HCT116 (cell line): Measurements from ENCODE around the gene SF3B1.

Experiments used
- EZH2 ChIP-seq: fragments of 200-600 bp; sonication (generic); IDR thresholded peaks from 2 replicates; pipeline ENCODE4 v1.6.1; 2017; ENCODE audit warnings: antibody characterized with exemption, mixed run types
- JUND ChIP-seq: IDR thresholded peaks from 2 replicates; pipeline ENCODE4 v1.6.1; 2012
- POLR2A ChIP-seq: IDR thresholded peaks from 2 replicates; pipeline ENCODE4 v1.7.0; 2011; ENCODE audit warnings: borderline replicate concordance; ENCODE audit not compliant: insufficient read depth, insufficient read length; ENCODE audit errors: extremely low read depth
- POLR2AphosphoS5 ChIP-seq: IDR thresholded peaks from 2 replicates; pipeline ENCODE4 v1.6.1; 2011; ENCODE audit warnings: mild to moderate bottlenecking, low read depth, low read length, moderate library complexity
- RAD21 ChIP-seq: IDR thresholded peaks from 2 replicates; pipeline ENCODE4 v1.6.1; 2012; ENCODE audit warnings: low read depth, mild to moderate bottlenecking
- SIN3A ChIP-seq: IDR thresholded peaks from 2 replicates; pipeline ENCODE4 v1.6.1; 2012; ENCODE audit warnings: low read depth
- SP1 ChIP-seq: IDR thresholded peaks from 2 replicates; pipeline ENCODE4 v1.6.1; 2012; ENCODE audit warnings: low read depth
- SRF ChIP-seq: IDR thresholded peaks from 2 replicates; pipeline ENCODE4 v1.6.1; 2012; ENCODE audit warnings: low read depth
- TCF7L2 ChIP-seq: IDR thresholded peaks from 2 replicates; pipeline ENCODE4 v1.7.0; 2011; ENCODE audit warnings: borderline replicate concordance, inconsistent platforms; ENCODE audit not compliant: insufficient read depth, insufficient read length; ENCODE audit errors: extremely low read depth
- TF ChIP-seq, protein P1 (sequence below): IDR thresholded peaks from 2 replicates; pipeline ENCODE4 v1.6.1; 2012
- TF ChIP-seq, protein P2 (sequence below), 3 experiments: fragments of 200-600 bp in 1 of 3; sonication (generic) in 1 of 3; IDR thresholded peaks in 2 of 3; conservative IDR thresholded peaks in 1 of 3; 2 replicates each; pipeline ENCODE4 v1.5.1; 2012 to 2017; ENCODE audit warnings: low read depth in 2 of 3, low read length in 2 of 3, antibody characterized with exemption in 1 of 3, borderline replicate concordance in 1 of 3, control low read depth in 1 of 3, mild to moderate bottlenecking in 1 of 3, mixed read lengths in 1 of 3, mixed run types in 1 of 3, moderate library complexity in 1 of 3; ENCODE audit not compliant: insufficient read depth in 1 of 3
- TF ChIP-seq, protein P3 (sequence below): IDR thresholded peaks from 2 replicates; pipeline ENCODE4 v1.6.1; 2011; ENCODE audit warnings: mild to moderate bottlenecking, low read length, moderate library complexity; ENCODE audit not compliant: insufficient replicate concordance; ENCODE audit errors: extremely low read depth

DNA sequence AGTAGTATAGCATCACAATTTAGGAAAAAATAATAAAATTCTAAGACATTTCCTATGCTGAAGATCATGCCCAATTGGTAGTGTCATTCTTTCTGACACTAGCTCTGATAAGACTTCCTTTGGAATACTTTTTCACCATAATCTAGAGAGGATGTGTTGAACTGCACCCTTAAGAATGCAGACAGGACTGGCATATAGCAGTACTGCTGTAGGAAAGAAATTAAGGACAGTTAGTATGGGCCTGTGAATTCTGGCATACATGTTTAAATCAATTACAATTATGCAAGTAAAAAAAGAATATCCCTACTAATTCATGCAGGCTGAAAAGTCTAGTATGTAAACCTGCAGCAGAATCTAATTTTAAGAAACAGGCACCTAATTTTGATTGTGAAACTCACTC, 15.4 kb downstream of the SF3B1 start:
- TF ChIP-seq, protein P1, sequence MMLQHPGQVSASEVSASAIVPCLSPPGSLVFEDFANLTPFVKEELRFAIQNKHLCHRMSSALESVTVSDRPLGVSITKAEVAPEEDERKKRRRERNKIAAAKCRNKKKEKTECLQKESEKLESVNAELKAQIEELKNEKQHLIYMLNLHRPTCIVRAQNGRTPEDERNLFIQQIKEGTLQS = no peak
- no peak for TF ChIP-seq JUND
- TF ChIP-seq, protein P2, sequence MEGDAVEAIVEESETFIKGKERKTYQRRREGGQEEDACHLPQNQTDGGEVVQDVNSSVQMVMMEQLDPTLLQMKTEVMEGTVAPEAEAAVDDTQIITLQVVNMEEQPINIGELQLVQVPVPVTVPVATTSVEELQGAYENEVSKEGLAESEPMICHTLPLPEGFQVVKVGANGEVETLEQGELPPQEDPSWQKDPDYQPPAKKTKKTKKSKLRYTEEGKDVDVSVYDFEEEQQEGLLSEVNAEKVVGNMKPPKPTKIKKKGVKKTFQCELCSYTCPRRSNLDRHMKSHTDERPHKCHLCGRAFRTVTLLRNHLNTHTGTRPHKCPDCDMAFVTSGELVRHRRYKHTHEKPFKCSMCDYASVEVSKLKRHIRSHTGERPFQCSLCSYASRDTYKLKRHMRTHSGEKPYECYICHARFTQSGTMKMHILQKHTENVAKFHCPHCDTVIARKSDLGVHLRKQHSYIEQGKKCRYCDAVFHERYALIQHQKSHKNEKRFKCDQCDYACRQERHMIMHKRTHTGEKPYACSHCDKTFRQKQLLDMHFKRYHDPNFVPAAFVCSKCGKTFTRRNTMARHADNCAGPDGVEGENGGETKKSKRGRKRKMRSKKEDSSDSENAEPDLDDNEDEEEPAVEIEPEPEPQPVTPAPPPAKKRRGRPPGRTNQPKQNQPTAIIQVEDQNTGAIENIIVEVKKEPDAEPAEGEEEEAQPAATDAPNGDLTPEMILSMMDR (IDR thresholded peaks at IDR 0.05 in 2 of 3, conservative IDR thresholded peaks at IDR 0.05 in 1 of 3; ENCODE audit: borderline replicate concordance in 1 of 3, insufficient read depth in 1 of 3, low read depth in 2 of 3, low read length in 2 of 3) = no peak
- no peak for TF ChIP-seq EZH2
- TF ChIP-seq SRF = no peak
- no peak for TF ChIP-seq POLR2AphosphoS5
- no peak for TF ChIP-seq RAD21
- TF ChIP-seq, protein P3, sequence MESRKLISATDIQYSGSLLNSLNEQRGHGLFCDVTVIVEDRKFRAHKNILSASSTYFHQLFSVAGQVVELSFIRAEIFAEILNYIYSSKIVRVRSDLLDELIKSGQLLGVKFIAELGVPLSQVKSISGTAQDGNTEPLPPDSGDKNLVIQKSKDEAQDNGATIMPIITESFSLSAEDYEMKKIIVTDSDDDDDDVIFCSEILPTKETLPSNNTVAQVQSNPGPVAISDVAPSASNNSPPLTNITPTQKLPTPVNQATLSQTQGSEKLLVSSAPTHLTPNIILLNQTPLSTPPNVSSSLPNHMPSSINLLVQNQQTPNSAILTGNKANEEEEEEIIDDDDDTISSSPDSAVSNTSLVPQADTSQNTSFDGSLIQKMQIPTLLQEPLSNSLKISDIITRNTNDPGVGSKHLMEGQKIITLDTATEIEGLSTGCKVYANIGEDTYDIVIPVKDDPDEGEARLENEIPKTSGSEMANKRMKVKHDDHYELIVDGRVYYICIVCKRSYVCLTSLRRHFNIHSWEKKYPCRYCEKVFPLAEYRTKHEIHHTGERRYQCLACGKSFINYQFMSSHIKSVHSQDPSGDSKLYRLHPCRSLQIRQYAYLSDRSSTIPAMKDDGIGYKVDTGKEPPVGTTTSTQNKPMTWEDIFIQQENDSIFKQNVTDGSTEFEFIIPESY = no peak
- TF ChIP-seq SIN3A = no peak
- no peak for TF ChIP-seq POLR2A
- no peak for TF ChIP-seq SP1
- no peak for TF ChIP-seq TCF7L2
